ENCODE measurements around the gene CDNF. TPM values are rescaled to one million over a fixed set of nuclear protein-coding genes. Genes with fewer than 3 reads are reported as not detected.

The CDNF gene
- total and polyA plus RNA-seq, 11 donors = 0.61 to 5.4 (median 2.8) TPM

DNA sequence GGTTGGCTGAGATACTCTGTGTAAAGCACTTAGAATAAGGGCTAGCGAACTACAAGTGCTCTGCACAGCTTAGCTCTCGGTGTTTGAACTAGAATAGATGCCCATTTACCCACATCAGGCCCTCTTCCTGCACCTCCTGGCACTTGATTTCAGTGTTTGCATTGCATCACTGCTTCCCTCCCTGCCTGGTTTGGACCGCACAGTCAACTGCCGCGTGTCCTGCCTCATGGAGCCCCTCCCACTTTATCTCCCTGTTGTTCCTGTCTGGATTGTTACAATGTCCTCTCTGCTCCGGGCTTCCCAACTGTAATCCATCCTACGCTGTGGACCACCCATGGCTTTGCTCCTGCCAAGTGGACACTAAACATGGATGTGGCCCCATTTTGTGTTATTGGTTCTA, 65.4 kb downstream of the CDNF start:
- Histone ChIP-seq H3K4me3 (no peak overlapping the region), H3K9me3 (no peaks in the 10 kb centered on the region), H3K27me3 (no peaks in the 10 kb centered on the region), H3K36me3 (no peaks in the 10 kb centered on the region), H3K27ac (no peak overlapping the region), H3K4me1 (no peaks in the 10 kb centered on the region)
- DNase-seq (no peak), ATAC-seq (peak in 1 of 4 donors; percentile 26)
- intact Hi-C loops (cut with DNase I) = no loop called here
- no peak for TF ChIP-seq POLR2A (IDR thresholded peaks at IDR 0.05)
- TF ChIP-seq, protein P1, sequence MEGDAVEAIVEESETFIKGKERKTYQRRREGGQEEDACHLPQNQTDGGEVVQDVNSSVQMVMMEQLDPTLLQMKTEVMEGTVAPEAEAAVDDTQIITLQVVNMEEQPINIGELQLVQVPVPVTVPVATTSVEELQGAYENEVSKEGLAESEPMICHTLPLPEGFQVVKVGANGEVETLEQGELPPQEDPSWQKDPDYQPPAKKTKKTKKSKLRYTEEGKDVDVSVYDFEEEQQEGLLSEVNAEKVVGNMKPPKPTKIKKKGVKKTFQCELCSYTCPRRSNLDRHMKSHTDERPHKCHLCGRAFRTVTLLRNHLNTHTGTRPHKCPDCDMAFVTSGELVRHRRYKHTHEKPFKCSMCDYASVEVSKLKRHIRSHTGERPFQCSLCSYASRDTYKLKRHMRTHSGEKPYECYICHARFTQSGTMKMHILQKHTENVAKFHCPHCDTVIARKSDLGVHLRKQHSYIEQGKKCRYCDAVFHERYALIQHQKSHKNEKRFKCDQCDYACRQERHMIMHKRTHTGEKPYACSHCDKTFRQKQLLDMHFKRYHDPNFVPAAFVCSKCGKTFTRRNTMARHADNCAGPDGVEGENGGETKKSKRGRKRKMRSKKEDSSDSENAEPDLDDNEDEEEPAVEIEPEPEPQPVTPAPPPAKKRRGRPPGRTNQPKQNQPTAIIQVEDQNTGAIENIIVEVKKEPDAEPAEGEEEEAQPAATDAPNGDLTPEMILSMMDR (IDR thresholded peaks at IDR 0.05) = no peak
- 60 to 74% (median 63%) methylated on average over 7 of the region's 7 CpGs for WGBS, 4 donors

DNA sequence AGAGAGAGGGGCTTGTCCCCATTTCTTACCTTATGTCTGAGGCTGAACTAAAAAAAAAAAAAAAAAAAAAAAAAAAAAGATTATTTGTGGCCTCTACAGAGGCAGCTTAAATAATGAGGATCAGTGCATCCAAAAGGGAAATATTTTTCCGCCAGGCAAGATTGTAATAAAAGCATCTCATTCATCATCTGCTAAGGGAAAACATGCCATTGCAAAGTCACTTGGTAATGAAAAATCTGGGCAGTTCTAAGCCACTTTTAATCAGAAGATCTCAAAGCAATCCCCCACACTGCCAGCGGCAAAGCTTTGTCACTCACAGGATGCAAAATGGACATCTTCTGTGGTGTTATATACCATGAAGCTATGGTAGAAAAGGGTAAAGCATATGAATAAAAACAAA, 66.9 kb downstream of the CDNF start:
- H3K36me3 ChIP-seq = no peaks in the 10 kb centered on the region
- H3K4me1 ChIP-seq = no peaks in the 10 kb centered on the region
- no peak for DNase-seq
- H3K27me3 ChIP-seq = no peaks in the 10 kb centered on the region
- ATAC-seq = no peak
- H3K27ac ChIP-seq = no peak overlapping the region
- H3K9me3 ChIP-seq = no peaks in the 10 kb centered on the region
- WGBS, 4 donors = 90 to 99% (median 94%) methylated on average over 2 of the region's 2 CpGs
- intact Hi-C loops (cut with DNase I) = no loop called here
- H3K4me3 ChIP-seq = no peak overlapping the region
- no peak for TF ChIP-seq POLR2A (IDR thresholded peaks at IDR 0.05)
- TF ChIP-seq, protein P1 (IDR thresholded peaks at IDR 0.05) = no peak

Other genes with a start within 250 kb of the CDNF start
- 10 to 100 TPM in 2 of 9 donors, 1 to 10 TPM in 7; 1.9 to 27.6 (median 5.4) TPM for gene FAM107B, start 63.1 kb downstream of the CDNF start, total RNA-seq
- 1 to 10 TPM; 2.1 to 3.2 TPM for gene FAM107B, start 63.1 kb downstream of the CDNF start, polyA plus RNA-seq
- 10 to 100 TPM in 1 of 9 donors, 1 to 10 TPM in 8; 6.2 to 11.1 (median 8.3) TPM for gene HSPA14, start 269 bp upstream of the CDNF start, total RNA-seq
- gene HSPA14, start 269 bp upstream of the CDNF start, polyA plus RNA-seq = 10 to 100 TPM in 1 of 2 donors, 1 to 10 TPM in 1; 6.8 to 16.9 TPM
- gene MSANTD7, start 269 bp upstream of the CDNF start, total RNA-seq = 1 to 10 TPM; 4.5 to 8.1 (median 5.6) TPM
- gene MSANTD7, start 269 bp upstream of the CDNF start, polyA plus RNA-seq = 1 to 10 TPM; 1.3 to 5.6 TPM
- 1 to 10 TPM; 1.3 to 8.4 (median 5.5) TPM for gene SUV39H2, start 40.8 kb upstream of the CDNF start, total RNA-seq
- 1 to 10 TPM; 1.7 to 3.2 TPM for gene SUV39H2, start 40.8 kb upstream of the CDNF start, polyA plus RNA-seq
- 1 to 10 TPM; 2.5 to 9.6 (median 5.3) TPM for gene DCLRE1C, start 116.1 kb upstream of the CDNF start, total RNA-seq
- gene DCLRE1C, start 116.1 kb upstream of the CDNF start, polyA plus RNA-seq = 1 to 10 TPM; 2.0 to 5.9 TPM
- under 1 TPM in 1 of 9 donors, not detected in 8; 0.85 TPM for gene MEIG1, start 121.4 kb upstream of the CDNF start, total RNA-seq
- not detected for gene MEIG1, start 121.4 kb upstream of the CDNF start, polyA plus RNA-seq
- under 1 TPM in 1 of 9 donors, not detected in 8; 0.44 TPM for gene OLAH, start 205.9 kb upstream of the CDNF start, total RNA-seq
- under 1 TPM in 1 of 2 donors, not detected in 1; 0.54 TPM for gene OLAH, start 205.9 kb upstream of the CDNF start, polyA plus RNA-seq

Data from heart left ventricle (tissue), 16 donors.